ENCODE measurements around the gene COBL.

The COBL gene

GRCh38 chr7:51038573-51038972 is 278.0 kb downstream of the COBL start:
- no peak for DNase-seq

- no peak for DNase-seq
These were observed 280.9 kb downstream of the COBL start for GRCh38 chr7:51035716-51036115.

- DNase-seq: no peak
These were observed 281.9 kb downstream of the COBL start for GRCh38 chr7:51034521-51035264.

DNA sequence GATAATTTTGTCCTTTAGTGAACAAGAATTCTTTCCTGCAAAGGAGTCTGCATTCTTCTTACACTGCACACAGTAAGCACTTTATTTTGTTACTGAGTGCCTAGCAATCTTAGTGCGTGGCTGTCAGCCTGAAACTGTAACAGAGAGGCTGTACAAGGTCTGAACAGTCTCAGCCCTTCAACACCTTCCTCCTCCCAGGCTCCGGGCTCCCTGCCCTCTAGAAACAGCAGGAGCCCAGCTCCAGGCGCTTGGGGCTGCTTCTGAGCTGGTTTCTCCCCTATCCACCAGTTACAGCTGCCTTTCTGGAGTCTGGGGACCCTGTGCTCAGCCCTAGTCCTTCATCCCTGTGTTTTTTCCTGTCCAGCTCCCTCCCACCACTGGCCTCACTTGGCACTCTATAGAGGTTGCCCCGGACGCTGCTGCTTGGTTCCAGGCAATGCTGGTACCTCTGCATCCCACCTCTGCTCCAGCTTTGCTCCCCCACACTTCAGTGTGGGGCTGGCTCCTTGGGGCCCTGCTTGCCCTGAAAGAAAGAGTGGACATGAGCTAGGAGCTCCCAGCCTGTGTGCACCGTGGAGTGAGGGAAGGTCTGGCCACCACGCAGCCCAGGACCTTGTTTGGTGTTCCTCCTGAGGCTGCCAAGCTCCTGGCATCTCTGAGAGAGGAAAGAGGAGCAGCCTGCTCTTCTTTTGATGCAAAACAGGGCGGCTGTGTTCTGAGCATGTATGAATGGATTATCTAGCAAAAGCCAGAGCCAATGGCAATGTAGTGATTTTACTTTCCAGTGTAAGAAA is 282.7 kb downstream of the COBL start:
- no peak for DNase-seq

- DNase-seq: no peak
These were observed 284.7 kb downstream of the COBL start for GRCh38 chr7:51031791-51032515.

GRCh38 chr7:51031216-51031615 is 285.4 kb downstream of the COBL start:
- DNase-seq: no peak

DNA sequence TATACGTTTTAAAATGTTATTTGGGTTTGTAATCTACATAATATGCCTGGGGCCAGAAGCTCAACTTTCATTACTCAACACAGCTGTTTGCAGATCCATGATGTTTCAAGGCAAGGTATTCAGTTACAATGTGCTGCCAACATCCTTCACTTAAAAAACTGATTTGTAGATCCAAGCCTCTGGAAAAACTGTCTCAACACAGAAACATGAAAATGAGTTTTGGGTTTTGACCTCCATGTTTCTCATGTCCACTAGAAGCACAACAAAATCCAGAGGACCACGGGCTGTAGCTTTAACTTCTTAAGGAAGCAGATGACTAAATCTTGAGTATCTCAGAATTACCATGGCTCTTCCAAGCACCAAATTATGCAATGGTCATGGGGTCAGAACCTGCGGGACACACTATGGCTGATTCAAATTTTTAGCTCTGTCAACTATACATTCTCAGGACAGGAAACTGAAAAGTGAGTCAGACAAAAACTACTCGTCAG is 286.9 kb downstream of the COBL start:
- no peak for DNase-seq

GRCh38 chr7:51029131-51029530 is 287.5 kb downstream of the COBL start:
- DNase-seq: no peak

DNA sequence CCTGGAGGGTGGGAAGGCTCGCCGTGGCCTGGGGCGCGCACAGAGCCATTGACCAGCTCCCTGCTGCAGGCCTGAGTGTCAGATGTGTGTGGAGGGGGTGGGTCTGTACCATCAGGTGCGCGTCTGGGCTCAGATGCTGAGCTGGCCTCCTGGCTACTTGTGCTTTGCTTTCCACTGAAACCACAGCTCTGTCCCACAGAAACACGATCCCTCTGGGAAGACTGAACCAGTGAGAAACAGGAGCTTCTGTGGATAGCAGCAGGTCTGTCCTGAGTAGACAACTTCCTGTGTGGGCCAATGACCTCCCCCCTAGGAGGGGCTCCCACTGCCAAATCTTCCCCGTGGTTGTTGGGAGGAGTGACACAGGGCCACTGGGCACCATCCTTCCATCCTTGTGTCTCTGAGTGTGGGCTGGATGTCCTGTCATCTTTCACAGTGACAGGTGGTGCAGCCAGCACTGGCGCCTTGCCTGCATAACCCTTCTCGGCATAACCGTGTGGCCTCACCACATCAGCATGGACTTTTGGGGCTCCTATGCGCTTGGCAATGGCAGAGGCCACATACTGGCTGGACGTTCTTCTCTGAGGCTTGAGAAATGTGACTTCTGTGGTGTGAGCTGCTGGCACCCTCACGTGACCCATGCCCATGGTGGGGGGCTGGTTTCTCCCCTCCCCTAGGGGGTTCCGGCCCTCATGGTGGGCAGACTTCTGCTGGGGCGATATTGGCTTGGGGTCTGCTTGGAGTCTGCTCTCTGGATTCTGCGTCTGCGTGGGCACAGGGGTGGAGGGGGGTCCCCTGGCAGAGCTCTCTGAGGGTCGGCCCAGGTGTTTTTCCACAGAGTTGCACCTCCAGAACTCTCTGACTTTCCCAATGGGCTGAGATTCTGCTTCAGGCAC is 288.4 kb downstream of the COBL start:
- DNase-seq: no peak

DNA sequence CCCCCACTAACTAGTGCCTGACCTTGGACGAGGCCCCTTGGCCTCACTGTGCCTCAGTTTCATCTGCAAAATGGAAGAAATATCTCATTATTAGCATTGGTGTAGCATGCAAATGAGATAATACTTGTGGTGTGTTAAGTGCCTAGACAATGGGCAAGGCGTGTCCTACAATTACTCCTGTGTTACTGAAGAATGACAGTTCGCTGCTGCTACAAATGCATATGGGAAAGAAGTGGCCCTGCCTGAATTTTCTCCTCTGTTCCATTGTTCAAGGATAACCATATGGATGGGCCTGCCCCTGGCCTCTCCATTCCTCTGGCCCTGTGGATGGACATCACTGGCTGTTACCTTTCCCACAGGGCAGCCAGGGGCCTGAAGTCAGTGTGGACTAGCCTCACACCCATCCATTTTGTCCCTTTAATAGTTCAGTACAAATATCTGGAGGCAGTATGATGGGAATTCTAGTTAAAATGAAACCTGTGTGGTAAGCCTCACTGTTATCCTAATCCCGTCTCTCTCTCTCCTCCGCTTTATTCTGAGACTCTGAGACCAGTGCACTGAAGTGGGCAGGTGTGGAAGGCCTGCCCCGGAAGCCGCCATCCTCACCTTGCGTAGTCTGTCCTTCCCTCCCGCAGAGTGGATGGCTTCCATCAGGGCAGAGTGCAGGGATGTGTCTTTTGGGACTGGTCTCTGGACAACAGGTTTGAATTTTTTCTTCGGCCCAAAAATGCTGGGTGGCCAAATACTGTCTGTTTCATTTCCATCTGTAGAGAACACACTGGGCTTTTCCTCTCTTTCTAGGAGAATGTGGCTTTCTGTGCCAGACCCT is 289.3 kb downstream of the COBL start:
- DNase-seq: no peak

DNA sequence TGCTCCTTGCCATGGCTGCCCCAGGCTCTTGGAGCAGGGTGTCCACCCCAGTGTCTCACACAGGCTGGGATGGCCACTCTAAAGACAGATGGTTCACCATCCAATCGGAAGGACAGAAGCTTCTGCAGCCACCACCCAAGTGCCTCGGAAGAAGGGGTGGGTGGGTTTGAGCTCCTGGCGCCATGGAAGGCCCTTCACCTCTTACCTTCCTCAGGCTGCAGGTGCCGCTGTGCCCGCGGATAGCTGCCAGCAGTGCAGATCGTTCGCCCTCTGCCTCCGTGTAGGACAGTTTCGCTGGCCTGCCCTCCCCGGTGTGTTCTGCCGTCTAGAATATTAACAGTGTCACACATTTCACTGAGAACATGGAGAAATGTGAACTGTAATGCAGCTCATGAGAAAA is 290.3 kb downstream of the COBL start:
- DNase-seq: no peak

DNA sequence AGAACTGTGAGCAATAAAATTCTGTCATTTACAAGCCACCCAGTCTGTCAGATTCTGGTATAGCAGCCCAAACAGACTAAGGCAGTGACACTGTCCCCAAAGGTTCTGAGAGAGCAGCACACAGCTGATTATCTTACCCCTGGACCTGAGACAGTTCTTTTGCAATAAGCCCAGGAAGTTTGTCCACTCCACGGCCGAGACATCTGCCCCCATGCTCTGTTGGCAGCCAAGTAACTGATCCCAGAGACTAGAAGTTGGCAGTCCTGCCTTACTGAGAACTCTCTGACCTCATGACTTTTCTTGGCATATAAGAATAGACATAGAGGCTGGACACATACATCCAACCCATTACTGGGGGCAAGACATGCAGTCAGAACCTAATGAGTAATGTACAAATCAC is 290.9 kb downstream of the COBL start:
- DNase-seq: no peak

DNA sequence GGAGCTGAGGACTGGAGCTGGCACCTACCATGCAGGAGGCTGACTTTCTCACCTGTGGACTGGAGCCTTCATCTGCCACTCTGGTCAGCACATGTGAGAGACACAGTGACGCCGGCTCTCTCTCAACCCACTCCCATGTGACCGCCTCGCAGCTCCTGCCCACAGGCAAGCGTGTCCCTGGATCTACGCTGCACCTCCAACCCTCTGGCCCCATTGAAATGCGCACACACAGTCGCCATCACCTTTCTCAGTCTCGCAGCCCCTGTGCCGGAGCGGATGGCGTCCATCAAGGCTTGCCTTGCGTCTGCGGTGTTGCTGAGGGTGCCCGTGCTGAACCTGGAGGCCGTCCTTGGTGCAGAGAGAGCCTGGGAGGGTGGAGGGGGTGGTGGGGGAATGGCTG is 291.7 kb downstream of the COBL start:
- DNase-seq: no peak

- no peak for DNase-seq
These were observed 293.1 kb downstream of the COBL start for GRCh38 chr7:51023547-51023946.

DNA sequence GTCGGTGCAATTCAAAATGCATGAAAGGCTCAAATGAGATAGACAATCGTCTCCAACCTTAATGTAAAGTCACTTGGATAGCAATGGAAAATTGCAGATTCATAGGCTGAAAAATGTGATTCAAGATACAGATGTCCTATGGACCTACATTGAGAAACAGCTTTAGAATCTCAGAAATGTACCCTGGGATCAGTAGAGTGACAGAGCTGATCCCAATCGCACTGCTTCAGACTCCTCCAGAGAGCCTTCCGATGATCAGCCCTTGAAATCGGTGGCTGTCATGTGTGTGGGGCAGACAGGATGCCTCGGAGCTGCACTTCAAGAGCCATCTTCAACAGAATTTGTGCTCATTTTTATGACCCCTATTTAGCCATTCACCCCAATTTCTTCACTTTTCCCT is 293.8 kb downstream of the COBL start:
- no peak for DNase-seq

GRCh38 chr7:51021906-51022570 is 294.6 kb downstream of the COBL start:
- no peak for DNase-seq

DNA sequence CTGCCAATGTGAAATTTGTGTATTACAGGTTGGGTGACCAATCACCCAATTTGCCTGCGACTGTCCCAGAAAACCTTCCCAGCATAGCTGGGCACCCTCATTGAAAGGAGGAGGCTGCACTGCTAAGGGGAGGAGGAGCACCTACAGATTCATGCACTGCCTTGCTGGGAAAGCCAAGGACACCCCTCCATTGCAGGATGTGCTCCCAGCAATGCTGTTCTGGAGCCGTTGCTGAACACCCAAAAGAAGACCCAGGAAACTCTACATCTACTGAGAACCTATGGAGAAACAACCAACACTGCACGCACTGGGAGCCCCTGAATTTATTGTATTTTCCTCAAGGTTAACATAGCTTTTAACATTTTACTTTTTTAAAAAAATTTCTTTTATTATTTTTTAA is 295.7 kb downstream of the COBL start:
- DNase-seq: no peak

DNA sequence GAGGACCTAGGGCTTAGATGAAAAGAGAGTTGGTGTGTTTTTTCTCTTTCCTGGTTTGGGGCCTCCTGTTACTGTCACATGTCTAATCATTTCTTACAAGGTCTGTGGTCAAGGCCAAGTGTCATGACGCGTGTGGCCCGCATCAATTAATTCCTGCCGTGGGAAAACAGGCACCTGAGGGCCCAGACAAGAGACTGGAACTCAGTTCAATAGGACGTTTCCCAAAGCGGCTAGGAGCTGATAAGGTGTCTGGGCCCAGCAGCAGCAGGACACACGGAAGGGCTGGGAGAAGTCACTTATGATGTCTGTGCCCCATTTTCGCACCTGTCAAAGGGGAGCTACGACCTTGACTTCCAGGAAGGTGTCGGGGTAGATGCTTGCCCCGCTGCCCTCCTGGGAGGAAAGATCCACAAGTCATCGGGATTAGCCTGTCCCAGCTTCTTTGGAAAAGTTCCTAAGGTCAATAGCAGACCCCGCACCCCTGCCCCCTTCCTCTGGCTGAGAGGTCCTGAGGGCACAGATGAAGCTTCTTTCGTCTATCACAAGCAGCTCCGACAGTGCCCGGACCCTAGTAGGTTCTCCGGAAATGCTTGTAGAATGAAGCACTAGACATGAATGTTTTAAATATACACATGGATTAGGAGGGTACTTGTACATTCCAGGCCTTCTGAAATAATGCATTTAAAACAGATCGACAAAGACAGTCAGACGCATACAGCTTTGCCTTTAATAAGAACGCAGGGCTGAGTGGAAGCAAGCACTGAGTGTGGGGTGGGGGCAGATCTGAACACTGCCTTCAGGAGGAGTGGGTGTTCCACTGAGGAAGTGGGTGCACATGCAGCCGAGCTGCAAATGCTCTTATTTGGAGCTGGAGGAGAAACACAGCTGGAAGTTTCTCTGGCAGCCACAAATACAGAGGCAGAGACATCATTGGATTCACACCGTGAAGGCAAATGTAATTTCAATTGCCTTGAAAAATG is 296.4 kb downstream of the COBL start:
- DNase-seq: no peak

DNA sequence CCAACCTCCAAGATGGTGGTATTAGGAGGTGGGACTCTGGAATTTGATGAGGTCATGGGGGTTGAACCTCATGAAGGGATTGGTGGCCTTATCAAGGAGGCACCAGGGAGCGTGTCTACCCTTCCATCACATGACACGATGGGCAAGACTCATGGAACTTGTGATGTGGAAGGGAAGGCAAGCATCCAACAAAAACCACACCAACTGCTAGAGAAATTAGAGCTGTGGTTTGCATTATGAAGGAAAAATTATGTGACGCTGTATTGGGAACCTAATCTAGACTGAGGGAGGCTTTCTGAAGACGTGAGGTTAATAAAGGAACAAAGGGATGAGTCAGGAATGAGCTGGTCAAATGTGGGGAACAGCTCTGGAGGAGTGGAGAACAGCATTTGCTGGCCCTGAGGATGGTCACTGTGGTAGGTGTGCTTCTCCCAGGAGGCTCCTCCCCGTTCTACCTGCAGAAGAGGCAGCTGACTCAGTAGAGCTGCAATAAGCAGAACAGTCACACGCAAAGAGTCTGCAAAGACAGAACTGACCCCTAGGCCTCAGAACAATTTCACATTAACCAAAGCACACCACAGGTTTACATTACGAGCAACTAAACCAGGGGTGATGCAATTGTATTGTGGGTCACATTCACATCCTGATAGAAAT is 297.3 kb downstream of the COBL start:
- DNase-seq: no peak
